Fibroblast of the aortic adventitia (primary cell): ENCODE measurements around the gene PHC2. TPM values are rescaled to one million over a fixed set of nuclear protein-coding genes. Genes with fewer than 3 reads are reported as not detected.

ENCODE experiments used
- DNase-seq: peaks from one replicate; pipeline ENCODE4 v3.0.0-alpha.2; 2010; ENCODE audit warnings: low read depth
- H3K4me3 ChIP-seq: 2 replicates; pipeline ENCODE4 v1.5.1; 2011; ENCODE audit warnings: low read depth, mild to moderate bottlenecking, control low read depth, low read length, moderate library complexity
- total RNA-seq: library from RNA; depleted of rRNA; stranded (reverse); fragments of >200 nt; gene quantifications from 2 replicates; pipeline ENCODE4 v1.2.3, GENCODE V29; 2012; ENCODE audit warnings: low replicate concordance
- TF ChIP-seq, protein P1 (sequence below): IDR thresholded peaks from 2 replicates; pipeline ENCODE4 v1.5.1; 2011; ENCODE audit warnings: mild to moderate bottlenecking, low read length, control low read depth, inconsistent platforms; ENCODE audit not compliant: insufficient read depth

Gene PHC2
- total RNA-seq, 1 donor = 50.5 TPM

GRCh38 chr1:33364565-33364918 lies 66.4 kb downstream of the PHC2 start:
- H3K4me3 ChIP-seq = no peak overlapping the region
- TF ChIP-seq, protein P1, sequence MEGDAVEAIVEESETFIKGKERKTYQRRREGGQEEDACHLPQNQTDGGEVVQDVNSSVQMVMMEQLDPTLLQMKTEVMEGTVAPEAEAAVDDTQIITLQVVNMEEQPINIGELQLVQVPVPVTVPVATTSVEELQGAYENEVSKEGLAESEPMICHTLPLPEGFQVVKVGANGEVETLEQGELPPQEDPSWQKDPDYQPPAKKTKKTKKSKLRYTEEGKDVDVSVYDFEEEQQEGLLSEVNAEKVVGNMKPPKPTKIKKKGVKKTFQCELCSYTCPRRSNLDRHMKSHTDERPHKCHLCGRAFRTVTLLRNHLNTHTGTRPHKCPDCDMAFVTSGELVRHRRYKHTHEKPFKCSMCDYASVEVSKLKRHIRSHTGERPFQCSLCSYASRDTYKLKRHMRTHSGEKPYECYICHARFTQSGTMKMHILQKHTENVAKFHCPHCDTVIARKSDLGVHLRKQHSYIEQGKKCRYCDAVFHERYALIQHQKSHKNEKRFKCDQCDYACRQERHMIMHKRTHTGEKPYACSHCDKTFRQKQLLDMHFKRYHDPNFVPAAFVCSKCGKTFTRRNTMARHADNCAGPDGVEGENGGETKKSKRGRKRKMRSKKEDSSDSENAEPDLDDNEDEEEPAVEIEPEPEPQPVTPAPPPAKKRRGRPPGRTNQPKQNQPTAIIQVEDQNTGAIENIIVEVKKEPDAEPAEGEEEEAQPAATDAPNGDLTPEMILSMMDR = no peak

DNA sequence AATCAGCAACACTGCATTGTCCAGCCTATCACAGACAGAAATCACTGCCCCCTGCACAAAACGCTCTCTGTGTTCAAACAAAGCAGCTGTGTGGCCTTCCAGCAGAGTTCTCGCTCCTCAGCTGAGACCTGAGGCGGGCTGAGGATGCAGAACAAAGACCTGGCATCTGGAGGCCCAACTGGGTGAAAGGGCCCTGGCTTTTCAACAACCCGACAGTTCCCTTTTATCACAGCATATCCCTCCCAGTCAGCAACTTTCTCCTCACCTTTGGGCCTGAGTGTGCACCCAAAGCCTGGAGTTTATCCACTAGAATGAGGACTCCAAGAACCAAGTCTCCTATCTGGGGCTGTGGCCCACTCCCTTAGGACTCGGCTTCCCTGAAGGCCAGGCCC lies 67.4 kb downstream of the PHC2 start:
- TF ChIP-seq, protein P1 = no peak
- no peak for DNase-seq
- no peak overlapping the region for H3K4me3 ChIP-seq

More at GRCh38 chr1:33364565-33364918, 66.4 kb downstream of the PHC2 start:
- DNase-seq = no peak

DNA sequence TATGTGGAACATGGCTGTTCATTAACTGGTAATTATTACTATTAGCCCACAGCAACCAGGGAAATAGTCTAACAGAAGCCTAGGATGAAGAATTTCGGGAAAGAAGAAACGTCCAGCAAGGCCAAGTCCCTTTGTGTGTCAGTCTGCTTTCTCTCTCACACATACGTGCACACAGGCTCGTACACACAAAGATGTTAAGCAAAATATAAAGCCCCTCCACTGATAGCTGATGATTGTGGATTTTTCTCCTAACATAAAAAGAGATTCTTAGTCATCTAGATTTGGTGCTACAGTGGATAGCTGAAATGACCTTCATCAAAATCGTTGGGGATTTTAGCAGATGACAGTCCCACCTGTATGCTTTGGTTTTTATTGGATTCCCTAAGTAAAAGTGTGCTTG lies 67.9 kb downstream of the PHC2 start:
- no peak overlapping the region for H3K4me3 ChIP-seq
- TF ChIP-seq, protein P1 = no peak
- no peak for DNase-seq

- TF ChIP-seq, protein P1 = no peak
Measured at GRCh38 chr1:33361532-33362235, 69.2 kb downstream of the PHC2 start.

DNA sequence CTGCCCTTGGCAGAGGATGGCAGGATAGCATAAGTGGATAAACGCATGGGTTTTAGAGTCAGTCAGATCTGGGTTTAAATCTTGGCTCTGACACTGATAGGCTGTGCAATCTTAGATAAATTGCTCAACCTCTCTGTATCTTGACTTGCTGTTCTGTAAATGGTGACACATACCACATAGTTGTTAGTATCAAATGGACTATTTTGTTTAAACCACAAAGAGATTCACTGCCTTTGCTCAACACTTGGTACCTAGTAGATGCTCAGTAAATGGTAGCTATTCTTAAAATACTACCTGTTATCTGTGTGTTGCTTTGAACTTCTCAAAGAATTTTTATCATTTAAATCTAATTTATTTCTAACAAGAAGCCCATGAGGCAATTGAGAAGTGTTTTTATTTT lies 70.5 kb downstream of the PHC2 start:
- TF ChIP-seq, protein P1 = no peak
- no peak for DNase-seq

More at GRCh38 chr1:33361532-33362235, 69.2 kb downstream of the PHC2 start:
- no peak overlapping the region for H3K4me3 ChIP-seq
- no peak for DNase-seq

DNA sequence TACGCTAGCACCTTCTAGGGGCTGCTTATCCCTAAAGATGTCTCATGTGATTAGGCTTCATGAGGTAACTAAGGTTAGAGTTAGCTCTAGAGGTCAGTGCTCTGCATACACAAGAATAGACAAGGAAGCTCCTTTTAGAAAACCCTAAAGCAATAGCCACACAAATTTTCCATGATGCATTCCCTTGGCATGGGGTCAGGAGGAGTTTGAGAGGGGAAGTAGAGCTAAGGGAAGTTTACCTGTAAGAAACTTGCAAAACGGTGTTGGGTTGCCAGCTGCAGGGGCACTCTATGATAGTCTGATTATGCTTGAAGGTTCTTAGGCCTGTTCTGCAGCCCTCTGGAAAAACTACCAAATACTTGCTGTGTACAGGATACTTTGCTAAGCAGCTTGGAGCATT lies 71.0 kb downstream of the PHC2 start:
- H3K4me3 ChIP-seq = no peak overlapping the region
- DNase-seq = no peak
- TF ChIP-seq, protein P1 = no peak

More for the DNA sequence above, 70.5 kb downstream of the PHC2 start:
- no peak overlapping the region for H3K4me3 ChIP-seq
